NCI-H2171 treated with DMSO at 0.1 percent for 48 hours (cell line): Measurements from ENCODE around the gene DLGAP5.

Source experiments
- DNase-seq: peaks from one replicate; lab custom pipeline; 2025; lab: John Stamatoyannopoulos, UW

DLGAP5 gene

GRCh38 chr14:55188686-55189295 lies 2.6 kb downstream of the DLGAP5 start:
- no peak for DNase-seq

GRCh38 chr14:55180434-55180833 lies 11.0 kb downstream of the DLGAP5 start:
- DNase-seq = no peak

GRCh38 chr14:55180006-55180405 lies 11.4 kb downstream of the DLGAP5 start:
- DNase-seq = no peak

GRCh38 chr14:55170526-55170925 lies 20.9 kb downstream of the DLGAP5 start:
- DNase-seq = no peak

- DNase-seq = peak; percentile 73
Measured at GRCh38 chr14:55160989-55161388, 30.4 kb downstream of the DLGAP5 start.

- no peak for DNase-seq
Measured at GRCh38 chr14:55158412-55158811, 33.0 kb downstream of the DLGAP5 start.

- no peak for DNase-seq
Measured at GRCh38 chr14:55157080-55157479, 34.3 kb downstream of the DLGAP5 start.

- peak; percentile 97 for DNase-seq
Measured at GRCh38 chr14:55153951-55154350, 37.4 kb downstream of the DLGAP5 start.

- DNase-seq = no peak
Measured at GRCh38 chr14:55152052-55152753, 39.2 kb downstream of the DLGAP5 start.

GRCh38 chr14:55151601-55152000 lies 39.8 kb downstream of the DLGAP5 start:
- no peak for DNase-seq

GRCh38 chr14:55146425-55146824 lies 45.0 kb downstream of the DLGAP5 start:
- no peak for DNase-seq

- DNase-seq = no peak
Measured at GRCh38 chr14:55142466-55142865, 48.9 kb downstream of the DLGAP5 start.

GRCh38 chr14:55141825-55142224 lies 49.6 kb downstream of the DLGAP5 start:
- no peak for DNase-seq

- no peak for DNase-seq
Measured at GRCh38 chr14:55139696-55140509, 51.5 kb downstream of the DLGAP5 start.

GRCh38 chr14:55139141-55139540 lies 52.2 kb downstream of the DLGAP5 start:
- DNase-seq = no peak

GRCh38 chr14:55138091-55138490 lies 53.3 kb downstream of the DLGAP5 start:
- no peak for DNase-seq

GRCh38 chr14:55136885-55137786 lies 54.2 kb downstream of the DLGAP5 start:
- DNase-seq = no peak

- no peak for DNase-seq
Measured at GRCh38 chr14:55136241-55136640, 55.1 kb downstream of the DLGAP5 start.

GRCh38 chr14:55133416-55133815 lies 58.0 kb downstream of the DLGAP5 start:
- peak; percentile 14 for DNase-seq

- DNase-seq = no peak
Measured at GRCh38 chr14:55131370-55132137, 59.8 kb downstream of the DLGAP5 start.

- DNase-seq = no peak
Measured at GRCh38 chr14:55130196-55130550, 61.2 kb downstream of the DLGAP5 start.
